Nephron (organoid): ENCODE data around the gene CALN1.

Source experiments
- H3K27ac Mint-ChIP-seq, 3 experiments: 2 replicates each; pipeline ENCODE4 v1.8.0; 2020; ENCODE audit warnings: mixed read lengths in 3 of 3, mild to moderate bottlenecking in 2 of 3, moderate library complexity in 1 of 3
- H3K27me3 Mint-ChIP-seq: 2 replicates; pipeline ENCODE4 v1.8.0; 2021; ENCODE audit warnings: low read depth, mild to moderate bottlenecking, moderate library complexity, mixed read lengths
- H3K36me3 Mint-ChIP-seq: 2 replicates; pipeline ENCODE4 v1.8.0; 2020; ENCODE audit warnings: low read depth, mixed read lengths
- H3K4me1 Mint-ChIP-seq: 2 replicates; pipeline ENCODE4 v1.8.0; 2020; ENCODE audit warnings: mixed read lengths
- H3K4me3 Mint-ChIP-seq, 3 experiments: 2 replicates each; pipeline ENCODE4 v1.8.0; 2020; ENCODE audit warnings: mild to moderate bottlenecking in 3 of 3, mixed read lengths in 3 of 3, moderate library complexity in 2 of 3
- H3K9me3 Mint-ChIP-seq: 2 replicates; pipeline ENCODE4 v1.8.0; 2020; ENCODE audit warnings: mixed read lengths
- TF ChIP-seq, protein P1 (sequence below), 3 experiments: fragments of 200-600 bp; sonication (generic); IDR thresholded peaks; one replicate each; pipeline ENCODE4 v1.5.0; 2021; ENCODE audit warnings: antibody characterized with exemption in 3 of 3; ENCODE audit not compliant: unreplicated experiment in 3 of 3

CALN1 gene

GRCh38 chr7:72234086-72234485 is 178.1 kb downstream of the CALN1 start:
- no peaks in the 10 kb centered on the region for H3K9me3 Mint-ChIP-seq
- no peaks in the 10 kb centered on the region for H3K4me1 Mint-ChIP-seq
- peaks cover 13% of the 10 kb centered on the region for H3K27me3 Mint-ChIP-seq
- no peak overlapping the region for H3K27ac Mint-ChIP-seq
- TF ChIP-seq, protein P1, sequence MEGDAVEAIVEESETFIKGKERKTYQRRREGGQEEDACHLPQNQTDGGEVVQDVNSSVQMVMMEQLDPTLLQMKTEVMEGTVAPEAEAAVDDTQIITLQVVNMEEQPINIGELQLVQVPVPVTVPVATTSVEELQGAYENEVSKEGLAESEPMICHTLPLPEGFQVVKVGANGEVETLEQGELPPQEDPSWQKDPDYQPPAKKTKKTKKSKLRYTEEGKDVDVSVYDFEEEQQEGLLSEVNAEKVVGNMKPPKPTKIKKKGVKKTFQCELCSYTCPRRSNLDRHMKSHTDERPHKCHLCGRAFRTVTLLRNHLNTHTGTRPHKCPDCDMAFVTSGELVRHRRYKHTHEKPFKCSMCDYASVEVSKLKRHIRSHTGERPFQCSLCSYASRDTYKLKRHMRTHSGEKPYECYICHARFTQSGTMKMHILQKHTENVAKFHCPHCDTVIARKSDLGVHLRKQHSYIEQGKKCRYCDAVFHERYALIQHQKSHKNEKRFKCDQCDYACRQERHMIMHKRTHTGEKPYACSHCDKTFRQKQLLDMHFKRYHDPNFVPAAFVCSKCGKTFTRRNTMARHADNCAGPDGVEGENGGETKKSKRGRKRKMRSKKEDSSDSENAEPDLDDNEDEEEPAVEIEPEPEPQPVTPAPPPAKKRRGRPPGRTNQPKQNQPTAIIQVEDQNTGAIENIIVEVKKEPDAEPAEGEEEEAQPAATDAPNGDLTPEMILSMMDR (IDR thresholded peaks at IDR 0.05; ENCODE audit: unreplicated experiment in 3 of 3), result no peak
- H3K36me3 Mint-ChIP-seq, result no peaks in the 10 kb centered on the region
- H3K4me3 Mint-ChIP-seq, result no peak overlapping the region

DNA sequence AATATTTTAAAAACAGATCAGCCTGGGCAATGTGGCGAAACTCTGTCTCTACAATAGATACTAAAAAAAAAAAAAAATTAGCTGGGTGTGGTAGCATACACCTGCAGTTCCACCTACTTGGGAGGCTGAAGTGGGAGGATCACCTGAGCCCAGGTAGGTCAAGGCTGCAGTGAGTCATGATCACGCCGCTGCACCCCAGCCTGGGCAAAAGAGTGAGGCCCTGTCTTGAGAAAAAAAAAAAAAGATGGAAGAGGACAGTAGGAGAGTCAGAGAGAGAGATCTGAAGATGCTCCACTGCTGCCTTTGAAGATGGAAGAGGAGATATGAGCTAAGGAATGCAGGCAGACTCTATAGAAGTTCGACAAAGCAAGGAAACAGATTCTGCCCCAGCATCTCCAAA is 181.9 kb downstream of the CALN1 start:
- Mint-ChIP-seq H3K27ac (no peak overlapping the region), H3K4me3 (no peak overlapping the region), H3K4me1 (no peaks in the 10 kb centered on the region), H3K27me3 (peaks cover 22% of the 10 kb centered on the region), H3K36me3 (no peaks in the 10 kb centered on the region), H3K9me3 (no peaks in the 10 kb centered on the region)
- TF ChIP-seq, protein P1 (IDR thresholded peaks at IDR 0.05; ENCODE audit: unreplicated experiment in 3 of 3), result no peak

GRCh38 chr7:72223351-72223750 is 188.8 kb downstream of the CALN1 start:
- H3K4me3 Mint-ChIP-seq, result no peak overlapping the region
- H3K27me3 Mint-ChIP-seq, result peaks cover 6% of the 10 kb centered on the region
- no peaks in the 10 kb centered on the region for H3K4me1 Mint-ChIP-seq
- peaks cover 2% of the 10 kb centered on the region for H3K9me3 Mint-ChIP-seq
- no peak overlapping the region for H3K27ac Mint-ChIP-seq
- TF ChIP-seq, protein P1 (IDR thresholded peaks at IDR 0.05; ENCODE audit: unreplicated experiment in 3 of 3), result no peak
- no peaks in the 10 kb centered on the region for H3K36me3 Mint-ChIP-seq

- TF ChIP-seq, protein P1 (IDR thresholded peaks at IDR 0.05; ENCODE audit: unreplicated experiment in 3 of 3), result no peak
- no peak overlapping the region for H3K4me3 Mint-ChIP-seq
- H3K27me3 Mint-ChIP-seq, result peaks cover 6% of the 10 kb centered on the region
- H3K4me1 Mint-ChIP-seq, result no peaks in the 10 kb centered on the region
- peaks cover 2% of the 10 kb centered on the region for H3K9me3 Mint-ChIP-seq
- no peak overlapping the region for H3K27ac Mint-ChIP-seq
- no peaks in the 10 kb centered on the region for H3K36me3 Mint-ChIP-seq
These were observed 190.0 kb downstream of the CALN1 start for GRCh38 chr7:72222136-72222535.

- Mint-ChIP-seq H3K36me3 (no peaks in the 10 kb centered on the region), H3K4me1 (no peaks in the 10 kb centered on the region), H3K9me3 (peaks cover 2% of the 10 kb centered on the region), H3K27ac (no peak overlapping the region), H3K4me3 (no peak overlapping the region), H3K27me3 (no peaks in the 10 kb centered on the region)
- TF ChIP-seq, protein P1 (IDR thresholded peaks at IDR 0.05; ENCODE audit: unreplicated experiment in 3 of 3), result no peak
These were observed 192.6 kb downstream of the CALN1 start for GRCh38 chr7:72219500-72219899.

- Mint-ChIP-seq H3K27me3 (peaks cover 7% of the 10 kb centered on the region), H3K4me1 (no peaks in the 10 kb centered on the region), H3K27ac (no peak overlapping the region), H3K9me3 (peaks cover 2% of the 10 kb centered on the region), H3K36me3 (no peaks in the 10 kb centered on the region), H3K4me3 (no peak overlapping the region)
- TF ChIP-seq, protein P1 (IDR thresholded peaks at IDR 0.05; ENCODE audit: unreplicated experiment in 3 of 3), result no peak
These were observed 195.0 kb downstream of the CALN1 start for GRCh38 chr7:72217151-72217550.
